GM12878 (cell line): ENCODE results near the gene CAP2. TPM values are rescaled to one million over a fixed set of nuclear protein-coding genes. Genes with fewer than 3 reads are reported as not detected.

Experiments
- ATAC-seq: fragments of 200-7000 bp; cut with Tn5 transposase; 3 replicates; pipeline ENCODE4 v1.9.1; 2020; ENCODE audit warnings: mild to moderate bottlenecking, moderate library complexity
- BruUV-seq: library from RNA; stranded (reverse); fragments of 400-500 nt; replicated peaks from 2 replicates; lab custom pipeline; 2021; lab: Mats Ljungman, UMichigan
- CTCF ChIA-PET: fragments of 300-600 bp; sonication (Branson Sonifier 250); formaldehyde crosslinking; extraction: SDS; loops from one replicate; lab custom pipeline; 2021; ENCODE audit warnings: inconsistent platforms; lab: Yijun Ruan, JAX
- POLR2A ChIA-PET: fragments of 350-600 bp; formaldehyde crosslinking; extraction: SDS; loops from one replicate; lab custom pipeline; 2021; ENCODE audit warnings: inconsistent platforms; lab: Charles Lee
- RAD21 ChIA-PET: fragments of 300-600 bp; sonication (Branson Sonifier 250); formaldehyde crosslinking; loops from one replicate; lab custom pipeline; 2023; ENCODE audit warnings: antibody characterized with exemption; ENCODE audit not compliant: unreplicated experiment; lab: Charles Lee
- SMC1A ChIA-PET: fragments of 300-600 bp; sonication (Branson Sonifier 250); formaldehyde crosslinking; loops from one replicate; lab custom pipeline; 2023; ENCODE audit not compliant: unreplicated experiment, uncharacterized antibody; lab: Charles Lee
- DNase-seq: peaks from one replicate; pipeline ENCODE4 v3.0.0-alpha.2; 2011; ENCODE audit warnings: low read depth, low spot score
- FAIRE-seq: peaks from 3 replicates; lab custom pipeline; 2011; peaks lifted over from hg19 to GRCh38; lab: Jason Lieb, UNC
- H2AFZ ChIP-seq: 2 replicates; pipeline ENCODE4 v1.6.0; 2011; ENCODE audit warnings: low read depth, low read length, control low read depth; ENCODE audit not compliant: control insufficient read depth
- H3K27ac ChIP-seq: 2 replicates; pipeline ENCODE4 v1.5.1; 2011; ENCODE audit warnings: control low read depth; ENCODE audit not compliant: control insufficient read depth, insufficient read depth
- H3K27me3 ChIP-seq, 2 experiments: replicated peaks in 1 of 2; 2 replicates each; pipeline versions ENCODE4 v1.6.0 to v1.6.1; 2011; ENCODE audit warnings: low read length in 1 of 2; ENCODE audit not compliant: control insufficient read depth in 2 of 2, insufficient read depth in 2 of 2
- H3K36me3 ChIP-seq, 2 experiments: 2 replicates each; pipeline ENCODE4 v1.5.1; 2011; ENCODE audit warnings: low read length in 1 of 2; ENCODE audit not compliant: control insufficient read depth in 2 of 2, insufficient read depth in 2 of 2
- H3K4me1 ChIP-seq: 2 replicates; pipeline ENCODE4 v1.6.1; 2011; ENCODE audit warnings: mild to moderate bottlenecking, low read length, moderate library complexity, mixed read lengths; ENCODE audit not compliant: control insufficient read depth, insufficient read depth
- H3K4me2 ChIP-seq: 2 replicates; pipeline ENCODE4 v1.6.0; 2011; ENCODE audit warnings: control low read depth; ENCODE audit not compliant: control insufficient read depth, insufficient read depth
- H3K4me3 ChIP-seq: fragments of 200-600 bp; sonication (generic); 2 replicates; pipeline ENCODE4 v1.5.1; 2016
- H3K79me2 ChIP-seq: 2 replicates; pipeline ENCODE4 v1.6.0; 2011; ENCODE audit warnings: low read length; ENCODE audit not compliant: control insufficient read depth, insufficient read depth
- H3K9ac ChIP-seq: 2 replicates; pipeline ENCODE4 v1.8.0; 2011; ENCODE audit warnings: low read length, control low read depth, mixed read lengths; ENCODE audit not compliant: control insufficient read depth, insufficient read depth
- H3K9me3 ChIP-seq: replicated peaks from 3 replicates; pipeline ENCODE4 v1.5.1; 2011; ENCODE audit warnings: mild to moderate bottlenecking, low read length; ENCODE audit not compliant: control insufficient read depth, insufficient read depth
- H4K20me1 ChIP-seq: 2 replicates; pipeline ENCODE4 v1.6.0; 2011; ENCODE audit not compliant: control insufficient read depth, insufficient read depth
- CBX3 ChIP-seq: fragments of 200-600 bp; sonication (generic); IDR thresholded peaks from 2 replicates; pipeline ENCODE4 v1.6.1; 2016; ENCODE audit warnings: low read depth, borderline replicate concordance
- E2F8 ChIP-seq: fragments of 450-650 bp; IDR thresholded peaks from 2 replicates; pipeline ENCODE4 v1.6.1; 2018; ENCODE audit warnings: mild to moderate bottlenecking, low read depth, moderate library complexity; ENCODE audit not compliant: partially characterized antibody
- JUND ChIP-seq: IDR thresholded peaks from 2 replicates; pipeline ENCODE4 v1.6.1; 2012; ENCODE audit warnings: low read depth, mild to moderate bottlenecking, low read length, improper control_type of control experiment, moderate library complexity
- SKIL ChIP-seq: fragments of 450-650 bp; IDR thresholded peaks from 2 replicates; pipeline ENCODE4 v1.6.1; 2017; ENCODE audit warnings: mild to moderate bottlenecking, low read depth, inconsistent platforms; ENCODE audit not compliant: poor library complexity, severe bottlenecking
- SMAD1 ChIP-seq: fragments of 450-650 bp; IDR thresholded peaks from 2 replicates; pipeline ENCODE4 v1.6.1; 2018; ENCODE audit warnings: mild to moderate bottlenecking, low read depth; ENCODE audit not compliant: partially characterized antibody
- SPI1 ChIP-seq: IDR thresholded peaks from 2 replicates; pipeline ENCODE4 v1.6.1; 2011; ENCODE audit warnings: low read depth, mild to moderate bottlenecking, low read length, moderate library complexity, borderline replicate concordance; ENCODE audit not compliant: insufficient read depth
- SREBF2 ChIP-seq: IDR thresholded peaks from 2 replicates; pipeline ENCODE4 v1.6.1; 2012; ENCODE audit warnings: mild to moderate bottlenecking, low read length
- TARDBP ChIP-seq: IDR thresholded peaks from 2 replicates; pipeline ENCODE4 v1.6.1; 2016; ENCODE audit warnings: borderline replicate concordance
- ZNF384 ChIP-seq: IDR thresholded peaks from 2 replicates; pipeline ENCODE4 v1.6.1; 2012; ENCODE audit warnings: low read depth, mild to moderate bottlenecking, low read length, improper control_type of control experiment, borderline replicate concordance
- whole genome bisulfite sequencing: methylation state at CpG from one replicate; pipeline ENCODE4 v1.1.6; 2016; ENCODE audit warnings: low lambda C conversion rate; ENCODE audit not compliant: insufficient replicate concordance, insufficient coverage; ENCODE audit errors: missing lambda C conversion rate; 5-methylcytosine and 5-hydroxymethylcytosine counted together
- in situ Hi-C: fragments of 300-500 bp; cut with MboI; formaldehyde crosslinking; loops from 9 replicates; pipeline ENCODE4 v1.14.3; 2018; ENCODE audit warnings: mixed read lengths
- intact Hi-C: fragments of 100-400 bp; cut with micrococcal nuclease; formaldehyde crosslinking; loops from one replicate; pipeline ENCODE4 v1.14.2; 2022; ENCODE audit not compliant: unreplicated experiment
- polyA plus RNA-seq, 11 experiments: library from polyadenylated mRNA; depleted of rRNA in 4 of 11; unstranded in 6 of 11; stranded (reverse) in 5 of 11; fragments of >200 nt; fragmentation: Nextera tagmentation in 4 of 11; fragmentation: Illumina TruSeq in 1 of 11; extraction: Ambion mirVana in 4 of 11; extraction: Trizol in 1 of 11; gene quantifications; 1 replicate in 1 of 11; 2 replicates in 10 of 11; pipeline versions ENCODE4 v1.2.1 to v1.2.3, GENCODE V29; 2011 to 2016; ENCODE audit warnings: inconsistent platforms in 2 of 11, missing spikeins in 2 of 11, low read depth in 1 of 11
- total RNA-seq, 4 experiments: library from RNA; depleted of rRNA in 3 of 4; stranded (reverse); fragments of >200 nt in 3 of 4; fragmentation: Illumina TruSeq in 1 of 4; extraction: Trizol in 1 of 4; gene quantifications; 2 replicates each; pipeline versions ENCODE4 v1.2.1 to v1.2.3, GENCODE V29; 2013 to 2021
- TF ChIP-seq, protein P1 (sequence below): fragments of 450-650 bp; IDR thresholded peaks from 2 replicates; pipeline ENCODE4 v1.6.1; 2017; ENCODE audit warnings: mild to moderate bottlenecking, moderate library complexity
- TF ChIP-seq, protein P2 (sequence below): fragments of 150-350 bp; IDR thresholded peaks from 2 replicates; pipeline ENCODE4 v1.6.1; 2014; ENCODE audit warnings: mild to moderate bottlenecking, low read depth, low read length

CAP2 gene
- total and polyA plus RNA-seq, 10 of the 15 experiments (the other 5 are each of a cell fraction or from before 2014, with no cell fraction given) = 0.10 to 2.0 (median 0.15) TPM; not detected in 7

- 64% methylated on average over 3 of the region's 3 CpGs for WGBS
- no peaks in the 10 kb centered on the region for H4K20me1 ChIP-seq
- intact Hi-C loops (no loop called here), in situ Hi-C loops (no loop called here)
- SMC1A ChIA-PET = no interaction called here
- ATAC-seq = no peak
- H3K27ac ChIP-seq = no peak overlapping the region
- H3K4me1 ChIP-seq = no peaks in the 10 kb centered on the region
- RAD21 ChIA-PET = no interaction called here
- FAIRE-seq = no peak
- H3K9me3 ChIP-seq = no peaks in the 10 kb centered on the region
- no TSS peak for BruUV-seq
- TF ChIP-seq SPI1 (no peak), SMAD1 (no peak), CBX3 (no peak), JUND (no peak), TARDBP (no peak), E2F8 (no peak), SREBF2 (no peak), ZNF384 (no peak), SKIL (no peak)
- TF ChIP-seq, protein P1, sequence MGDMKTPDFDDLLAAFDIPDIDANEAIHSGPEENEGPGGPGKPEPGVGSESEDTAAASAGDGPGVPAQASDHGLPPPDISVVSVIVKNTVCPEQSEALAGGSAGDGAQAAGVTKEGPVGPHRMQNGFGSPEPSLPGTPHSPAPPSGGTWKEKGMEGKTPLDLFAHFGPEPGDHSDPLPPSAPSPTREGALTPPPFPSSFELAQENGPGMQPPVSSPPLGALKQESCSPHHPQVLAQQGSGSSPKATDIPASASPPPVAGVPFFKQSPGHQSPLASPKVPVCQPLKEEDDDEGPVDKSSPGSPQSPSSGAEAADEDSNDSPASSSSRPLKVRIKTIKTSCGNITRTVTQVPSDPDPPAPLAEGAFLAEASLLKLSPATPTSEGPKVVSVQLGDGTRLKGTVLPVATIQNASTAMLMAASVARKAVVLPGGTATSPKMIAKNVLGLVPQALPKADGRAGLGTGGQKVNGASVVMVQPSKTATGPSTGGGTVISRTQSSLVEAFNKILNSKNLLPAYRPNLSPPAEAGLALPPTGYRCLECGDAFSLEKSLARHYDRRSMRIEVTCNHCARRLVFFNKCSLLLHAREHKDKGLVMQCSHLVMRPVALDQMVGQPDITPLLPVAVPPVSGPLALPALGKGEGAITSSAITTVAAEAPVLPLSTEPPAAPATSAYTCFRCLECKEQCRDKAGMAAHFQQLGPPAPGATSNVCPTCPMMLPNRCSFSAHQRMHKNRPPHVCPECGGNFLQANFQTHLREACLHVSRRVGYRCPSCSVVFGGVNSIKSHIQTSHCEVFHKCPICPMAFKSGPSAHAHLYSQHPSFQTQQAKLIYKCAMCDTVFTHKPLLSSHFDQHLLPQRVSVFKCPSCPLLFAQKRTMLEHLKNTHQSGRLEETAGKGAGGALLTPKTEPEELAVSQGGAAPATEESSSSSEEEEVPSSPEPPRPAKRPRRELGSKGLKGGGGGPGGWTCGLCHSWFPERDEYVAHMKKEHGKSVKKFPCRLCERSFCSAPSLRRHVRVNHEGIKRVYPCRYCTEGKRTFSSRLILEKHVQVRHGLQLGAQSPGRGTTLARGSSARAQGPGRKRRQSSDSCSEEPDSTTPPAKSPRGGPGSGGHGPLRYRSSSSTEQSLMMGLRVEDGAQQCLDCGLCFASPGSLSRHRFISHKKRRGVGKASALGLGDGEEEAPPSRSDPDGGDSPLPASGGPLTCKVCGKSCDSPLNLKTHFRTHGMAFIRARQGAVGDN = no peak
- TF ChIP-seq, protein P2, sequence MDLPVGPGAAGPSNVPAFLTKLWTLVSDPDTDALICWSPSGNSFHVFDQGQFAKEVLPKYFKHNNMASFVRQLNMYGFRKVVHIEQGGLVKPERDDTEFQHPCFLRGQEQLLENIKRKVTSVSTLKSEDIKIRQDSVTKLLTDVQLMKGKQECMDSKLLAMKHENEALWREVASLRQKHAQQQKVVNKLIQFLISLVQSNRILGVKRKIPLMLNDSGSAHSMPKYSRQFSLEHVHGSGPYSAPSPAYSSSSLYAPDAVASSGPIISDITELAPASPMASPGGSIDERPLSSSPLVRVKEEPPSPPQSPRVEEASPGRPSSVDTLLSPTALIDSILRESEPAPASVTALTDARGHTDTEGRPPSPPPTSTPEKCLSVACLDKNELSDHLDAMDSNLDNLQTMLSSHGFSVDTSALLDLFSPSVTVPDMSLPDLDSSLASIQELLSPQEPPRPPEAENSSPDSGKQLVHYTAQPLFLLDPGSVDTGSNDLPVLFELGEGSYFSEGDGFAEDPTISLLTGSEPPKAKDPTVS = no peak
- DNase-seq = no peak
- no peak overlapping the region for H3K9ac ChIP-seq
- H3K4me3 ChIP-seq = no peak overlapping the region
- peaks cover 0 to 4% of the 10 kb centered on the region in 2 experiments; a peak in 3 of 4 replicates for H3K27me3 ChIP-seq
- H3K4me2 ChIP-seq = no peak overlapping the region
- H2AFZ ChIP-seq = no peak overlapping the region
- POLR2A ChIA-PET = no interaction called here
- CTCF ChIA-PET = no interaction called here
- H3K36me3 ChIP-seq = no peaks in the 10 kb centered on the region
- H3K79me2 ChIP-seq = no peaks in the 10 kb centered on the region
These were observed 4.4 kb downstream of the CAP2 start for GRCh38 chr6:17397764-17398194.
